NB4 (cell line): ENCODE results near the gene ZNF740.
"Not testable (repeated sequence)": the region's sequence is repeated elsewhere in the genome, so short reads cannot be mapped to it uniquely, and the experiment has no call there.

ENCODE experiments used
- DNase-seq: peaks from one replicate; pipeline ENCODE4 v3.0.0; 2010; ENCODE audit warnings: low read depth
- H3K4me3 ChIP-seq: one replicate; pipeline ENCODE4 v1.5.1; 2011; ENCODE audit warnings: mild to moderate bottlenecking, low read depth, low read length, moderate library complexity
- CTCF ChIP-seq: IDR thresholded peaks from one replicate; pipeline ENCODE4 v1.5.1; 2012; ENCODE audit warnings: low read depth, low read length
- MAX ChIP-seq: IDR thresholded peaks from 2 replicates; pipeline ENCODE4 v1.6.1; 2011; ENCODE audit warnings: low read depth, low read length
- MYC ChIP-seq: IDR thresholded peaks from 2 replicates; pipeline ENCODE4 v1.6.1; 2011; ENCODE audit warnings: low read depth, low read length
- POLR2A ChIP-seq: IDR thresholded peaks from 2 replicates; pipeline ENCODE4 v1.6.1; 2011; ENCODE audit warnings: mild to moderate bottlenecking; ENCODE audit not compliant: insufficient read length; ENCODE audit errors: extremely low read depth

ZNF740 gene

GRCh38 chr12:53200458-53201176 is 20.1 kb downstream of the ZNF740 start:
- no peak overlapping the region for H3K4me3 ChIP-seq

GRCh38 chr12:53201177-53201541 is 20.6 kb downstream of the ZNF740 start:
- DNase-seq, result no peak

More at GRCh38 chr12:53200458-53201176, 20.1 kb downstream of the ZNF740 start:
- no peak for TF ChIP-seq CTCF
- no peak for TF ChIP-seq MAX
- TF ChIP-seq MYC, result no peak
- TF ChIP-seq POLR2A, result no peak
- DNase-seq, result no peak

GRCh38 chr12:53201639-53202038 is 21.1 kb downstream of the ZNF740 start:
- no peak for TF ChIP-seq MAX
- TF ChIP-seq CTCF, result no peak
- TF ChIP-seq POLR2A, result no peak
- TF ChIP-seq MYC, result no peak
- DNase-seq, result no peak
- H3K4me3 ChIP-seq, result no peak overlapping the region

More at GRCh38 chr12:53201177-53201541, 20.6 kb downstream of the ZNF740 start:
- no peak overlapping the region for H3K4me3 ChIP-seq
- TF ChIP-seq POLR2A (no peak), CTCF (no peak), MAX (no peak), MYC (no peak)

GRCh38 chr12:53202316-53202715 is 21.8 kb downstream of the ZNF740 start:
- H3K4me3 ChIP-seq, result not testable (repeated sequence)

GRCh38 chr12:53204351-53204750 is 23.8 kb downstream of the ZNF740 start:
- H3K4me3 ChIP-seq, result no peak overlapping the region
- no peak for DNase-seq
- no peak for TF ChIP-seq MYC
- TF ChIP-seq MAX, result no peak
- TF ChIP-seq POLR2A, result no peak
- TF ChIP-seq CTCF, result no peak

More at GRCh38 chr12:53202316-53202715, 21.8 kb downstream of the ZNF740 start:
- not testable (repeated sequence) for DNase-seq

- TF ChIP-seq MAX (no peak), POLR2A (no peak), CTCF (no peak), MYC (no peak)
- H3K4me3 ChIP-seq, result peak overlapping the region; percentile 23
- DNase-seq, result peak; percentile 89
Observed at GRCh38 chr12:53205747-53206419, 25.4 kb downstream of the ZNF740 start.
